NCI-H146 (cell line): ENCODE results near the gene ARHGEF28.

ENCODE experiments used
- DNase-seq: peaks from one replicate; lab custom pipeline; 2025; lab: John Stamatoyannopoulos, UW

ARHGEF28 gene

DNA sequence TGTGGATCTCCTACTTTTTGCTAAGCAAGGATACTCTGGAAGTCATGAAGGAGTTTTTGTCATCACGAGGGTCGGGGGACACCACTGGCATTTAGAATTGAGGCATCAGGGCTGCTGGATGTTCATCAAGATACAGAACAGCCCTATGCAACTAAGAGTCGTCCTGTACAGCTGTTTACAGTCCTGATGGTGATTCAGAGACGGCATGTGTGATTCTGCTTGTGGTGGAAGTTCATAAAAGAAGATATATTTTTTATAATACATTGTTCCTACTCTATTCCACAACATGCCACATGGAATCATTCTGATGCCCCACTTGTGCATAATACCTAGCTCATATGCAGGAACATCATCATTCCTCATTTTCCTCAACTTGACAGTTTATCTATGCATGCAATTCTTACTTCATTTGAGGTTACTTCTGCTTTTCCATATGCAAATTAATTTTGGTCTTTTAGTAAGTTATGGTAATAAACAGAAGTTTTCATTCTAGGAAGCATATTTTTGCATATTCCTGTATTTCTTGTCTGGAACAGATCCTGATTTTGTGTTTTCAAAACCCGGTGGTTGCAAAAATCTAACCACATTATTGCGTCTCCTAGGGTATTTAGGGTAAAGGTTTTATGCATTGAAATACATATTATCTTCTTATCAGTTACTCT lies 155.2 kb downstream of the ARHGEF28 start:
- no peak for DNase-seq

DNA sequence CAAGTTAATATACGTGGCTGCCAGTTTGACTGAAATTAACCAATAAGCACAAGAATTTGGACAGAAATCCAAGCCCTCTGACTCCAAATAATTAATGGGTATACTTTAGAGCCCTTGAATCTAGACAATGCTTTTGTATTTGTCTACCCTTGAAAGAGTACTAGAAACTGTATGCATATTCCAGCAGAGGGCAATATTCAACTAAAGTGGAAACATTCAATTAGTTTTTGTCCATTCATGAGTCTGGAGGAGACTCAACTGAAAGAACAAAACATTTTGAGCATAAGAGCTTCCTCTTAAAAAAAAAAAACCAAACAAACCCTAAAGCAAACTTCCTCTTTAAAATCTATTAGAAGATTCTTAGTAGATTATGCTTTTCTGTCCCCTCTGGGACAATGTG lies 157.8 kb downstream of the ARHGEF28 start:
- DNase-seq, result peak; percentile 26

DNA sequence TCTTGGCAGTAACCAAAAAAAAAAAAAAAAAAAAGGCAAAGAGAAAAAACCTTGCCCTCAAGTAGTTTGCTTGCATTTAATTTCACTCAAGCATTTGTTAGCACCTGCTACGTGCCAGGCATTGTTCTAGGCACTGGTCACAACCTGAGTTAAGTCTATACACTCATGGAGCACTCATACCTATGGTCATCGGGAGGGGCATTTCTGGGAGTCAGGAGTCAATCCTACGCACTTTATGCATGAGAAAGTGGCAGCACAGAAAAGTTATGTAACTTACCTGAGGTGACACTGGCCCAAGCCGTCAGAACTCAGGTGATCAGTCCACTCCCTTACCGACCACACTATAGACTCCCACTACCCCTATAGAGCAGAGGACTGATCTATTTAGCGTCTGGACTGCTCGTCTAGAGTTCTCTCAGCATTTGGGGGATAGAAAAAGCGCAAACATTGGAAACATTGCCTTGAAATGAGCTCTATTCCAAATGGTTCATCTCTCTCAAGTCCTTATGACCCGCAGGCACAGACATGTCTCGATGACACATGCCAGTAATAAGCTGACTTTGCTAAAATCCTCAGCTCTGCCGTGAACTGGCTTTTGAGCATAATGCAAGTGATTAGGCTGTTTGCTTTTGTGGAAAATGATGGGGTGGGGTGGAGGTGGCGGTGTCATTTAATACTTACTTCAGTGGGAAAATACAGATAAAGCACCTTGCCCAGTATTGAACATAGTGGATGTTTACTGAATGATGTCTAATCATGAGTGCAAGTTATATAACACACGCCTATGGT lies 160.2 kb downstream of the ARHGEF28 start:
- peak; percentile 87 for DNase-seq

DNA sequence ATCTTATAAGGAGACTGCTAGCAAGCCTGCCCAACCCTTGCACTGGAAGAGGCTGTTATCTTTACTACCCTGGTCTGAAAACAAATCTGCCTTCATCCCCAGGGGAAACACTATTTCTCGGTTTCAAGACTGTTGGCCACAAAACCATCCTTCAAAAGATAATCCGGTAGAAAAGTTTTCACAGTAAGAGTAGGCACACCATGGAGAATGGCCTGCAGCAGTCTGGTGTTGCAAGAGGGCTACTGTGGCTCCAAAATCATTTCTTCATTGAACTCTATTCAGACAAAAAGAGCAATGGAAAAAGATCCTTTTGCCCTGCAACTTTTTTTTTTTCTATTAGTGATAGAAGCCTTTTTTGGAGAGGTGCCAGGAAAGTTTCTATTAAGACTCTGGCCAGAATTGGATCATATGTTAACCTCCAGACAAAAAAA lies 163.9 kb downstream of the ARHGEF28 start:
- no peak for DNase-seq

DNA sequence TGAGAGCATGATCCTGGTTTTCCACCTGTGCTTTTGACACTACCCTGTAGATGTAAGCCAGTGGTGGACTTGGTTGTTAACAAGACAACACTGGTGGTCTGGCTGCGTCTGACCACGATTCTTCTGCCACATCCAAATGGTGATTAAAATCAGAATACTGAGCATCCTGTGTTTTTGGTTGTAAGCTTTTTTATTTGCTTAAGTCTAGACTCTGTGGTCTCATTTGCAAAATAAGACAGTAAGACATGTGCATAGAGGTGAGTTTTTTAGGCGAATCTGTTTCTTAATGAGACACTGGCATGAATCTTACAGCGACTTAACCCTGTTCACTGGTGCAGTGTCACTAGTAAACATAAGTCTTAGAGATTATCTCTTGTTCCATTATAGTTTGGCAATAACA lies 165.4 kb downstream of the ARHGEF28 start:
- no peak for DNase-seq

DNA sequence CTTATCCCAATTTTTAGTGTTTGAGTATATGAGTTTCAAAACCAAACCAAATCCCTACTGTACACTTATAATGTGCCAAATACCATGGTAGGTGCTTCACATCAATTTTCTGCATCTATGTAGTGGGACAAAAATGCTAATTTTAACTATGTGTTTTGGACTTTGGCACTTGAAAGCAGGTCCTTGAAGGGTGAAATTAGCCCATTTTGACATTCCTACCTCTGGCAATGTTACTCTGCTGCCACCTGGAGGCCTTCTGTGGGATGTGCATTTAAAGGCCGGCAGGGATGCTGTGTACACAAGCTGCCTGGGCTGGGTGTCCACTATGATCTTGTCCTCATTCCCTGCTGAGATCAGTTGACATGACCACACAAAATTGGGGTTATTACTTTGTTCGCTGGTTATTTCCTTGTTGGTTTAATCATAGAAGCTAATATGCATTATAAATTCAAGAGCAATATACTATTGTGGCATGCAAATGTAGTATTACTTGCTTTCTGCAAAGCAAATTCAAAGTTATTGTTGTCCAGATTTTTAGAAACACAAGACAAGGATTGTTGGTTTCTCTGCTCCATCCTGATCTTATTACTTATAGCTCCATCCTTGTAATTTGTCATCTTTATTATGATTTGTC lies 166.8 kb downstream of the ARHGEF28 start:
- peak; percentile 83 for DNase-seq

DNA sequence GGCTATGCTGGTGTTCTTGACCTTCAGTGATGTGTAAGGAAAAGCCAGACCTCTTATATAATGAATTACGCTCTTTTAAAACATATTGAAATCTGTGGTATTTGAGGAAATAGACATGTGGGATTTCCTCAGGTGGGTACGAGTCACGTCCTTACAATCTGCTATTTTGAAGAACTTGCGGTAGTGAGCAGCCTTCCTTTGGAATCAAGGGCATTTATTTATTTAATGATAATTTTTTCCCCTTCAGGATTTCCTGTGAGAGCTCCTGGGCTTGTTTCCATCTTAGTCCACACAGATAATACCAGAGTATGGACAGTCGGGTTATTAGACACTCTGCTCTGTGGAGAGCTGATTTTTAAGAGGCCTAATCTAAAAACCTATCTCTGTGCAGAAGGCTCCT lies 167.9 kb downstream of the ARHGEF28 start:
- no peak for DNase-seq

DNA sequence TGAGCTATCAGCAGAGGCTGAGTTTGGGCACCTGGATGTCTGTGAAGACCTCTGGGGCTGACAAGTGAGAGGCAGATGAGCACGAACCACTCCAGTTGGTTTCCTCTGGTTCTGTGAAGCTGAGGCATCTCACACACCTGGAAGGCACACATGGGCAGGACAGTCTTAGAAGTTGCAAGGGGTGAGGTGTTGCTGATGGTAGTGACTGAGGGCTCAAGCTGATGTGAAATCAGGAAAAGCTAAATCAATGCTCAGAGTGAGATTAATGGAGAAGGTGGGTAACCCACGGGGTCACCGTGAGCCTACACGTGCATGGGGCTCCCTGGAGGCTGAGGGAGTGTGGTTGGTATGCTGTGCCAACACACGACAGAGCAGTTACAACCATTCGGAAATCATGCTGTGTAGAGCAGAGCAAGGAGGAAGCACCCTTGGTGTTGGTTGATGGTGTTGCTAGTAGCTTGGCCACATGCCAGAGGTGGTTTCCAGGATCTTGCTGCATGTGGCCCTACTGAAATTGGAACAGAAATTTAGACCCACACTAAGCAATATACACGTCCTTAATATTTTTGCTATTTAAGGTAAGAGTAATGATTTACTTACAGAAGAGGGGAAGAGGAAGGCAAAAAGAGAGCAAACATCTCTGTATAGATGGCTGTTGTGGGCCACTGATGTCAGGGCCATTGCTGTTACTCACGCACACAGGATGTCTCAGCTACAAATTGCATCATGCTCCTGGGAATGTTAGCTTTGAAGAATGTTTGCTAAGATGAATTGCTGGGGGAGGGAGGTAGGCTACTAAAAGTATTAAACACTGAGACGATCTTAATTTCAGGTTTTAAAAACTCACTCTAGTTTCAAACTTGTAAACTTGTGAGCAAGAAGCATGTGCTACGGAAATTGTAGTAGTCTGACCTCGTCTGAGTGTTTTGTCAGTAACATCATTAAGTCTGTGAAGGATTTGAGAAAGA lies 170.5 kb downstream of the ARHGEF28 start:
- peak; percentile 11 for DNase-seq

DNA sequence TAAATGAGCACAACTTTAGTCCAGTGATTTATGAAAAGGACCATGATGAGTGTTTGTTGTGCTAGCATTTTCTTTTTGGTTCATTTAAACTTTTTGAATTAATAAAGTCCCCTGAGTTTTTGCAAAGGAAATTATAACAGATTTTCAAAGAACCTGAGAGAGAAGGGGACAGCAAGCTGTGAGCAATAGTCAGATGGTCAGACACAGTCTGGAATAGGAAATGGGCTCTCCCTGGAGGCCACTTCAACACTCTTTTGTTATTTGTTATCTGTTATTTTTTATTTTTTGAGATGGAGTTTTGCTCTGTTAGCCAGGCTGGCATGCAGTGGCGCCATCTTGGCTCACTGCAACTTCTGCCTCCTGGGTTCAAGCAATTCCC lies 171.1 kb downstream of the ARHGEF28 start:
- no peak for DNase-seq

DNA sequence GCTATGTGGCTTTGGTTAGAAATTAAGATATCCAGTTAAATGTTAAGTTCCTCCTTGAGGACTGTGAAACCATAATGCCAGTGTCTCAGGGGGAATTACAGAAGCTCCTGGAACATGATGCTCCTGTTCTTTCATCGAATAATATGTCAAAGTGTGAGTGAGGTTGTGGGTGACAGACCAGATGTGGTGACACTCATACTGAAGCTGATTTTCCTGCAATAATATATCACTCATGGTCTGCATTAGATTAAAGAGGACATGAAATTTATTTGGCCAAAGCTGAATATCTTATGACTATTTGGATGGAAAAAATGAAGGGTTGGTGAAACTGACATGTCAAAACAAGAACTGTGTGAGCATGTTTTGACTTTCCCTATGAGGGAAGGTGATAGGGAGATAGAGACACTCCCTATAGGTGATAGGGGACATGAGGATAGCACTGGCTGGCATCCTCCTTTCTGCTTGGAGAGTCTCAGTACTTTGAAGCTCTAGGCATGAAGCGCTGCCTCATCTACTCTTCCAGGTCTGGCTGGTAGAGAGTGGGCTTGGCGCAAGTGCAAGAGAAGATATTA lies 173.5 kb downstream of the ARHGEF28 start:
- no peak for DNase-seq

DNA sequence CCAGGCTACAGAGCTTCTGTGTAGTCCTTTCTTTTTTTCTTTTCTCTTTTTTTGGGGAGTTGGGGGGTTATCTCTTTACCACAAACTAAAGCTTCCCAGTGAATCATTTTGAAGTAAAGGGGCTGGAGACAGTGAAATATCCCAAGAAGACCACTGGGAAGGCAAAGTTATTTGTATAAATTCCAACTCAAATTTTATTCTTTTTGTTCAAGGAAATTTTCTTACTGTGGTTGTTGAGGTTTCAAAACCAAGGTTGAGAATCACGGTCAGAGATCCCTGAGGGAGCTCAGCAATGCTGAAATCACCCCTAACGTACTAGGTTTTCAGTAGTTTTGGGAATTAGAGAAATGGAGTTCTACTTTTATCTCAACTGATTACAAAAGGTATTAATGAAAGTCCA lies 175.7 kb downstream of the ARHGEF28 start:
- DNase-seq, result no peak

DNA sequence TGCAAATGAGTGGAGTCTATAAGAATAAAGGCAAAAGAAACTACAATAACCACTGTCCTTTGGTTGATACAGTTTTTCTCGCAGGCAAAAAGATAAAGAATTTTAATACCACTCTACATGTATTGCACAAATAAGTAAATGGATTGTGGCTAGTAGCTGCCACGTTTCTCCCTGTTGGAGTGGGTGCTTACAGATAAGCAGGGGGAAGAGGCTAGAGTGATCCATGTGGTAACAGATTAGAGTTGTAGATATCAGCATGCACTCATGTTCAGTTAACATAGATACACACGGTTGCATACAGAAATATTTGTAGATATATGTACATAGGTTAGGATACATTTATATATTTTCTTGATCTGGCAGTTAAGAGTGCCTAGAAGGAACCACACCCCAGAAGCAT lies 179.5 kb downstream of the ARHGEF28 start:
- DNase-seq, result no peak

DNA sequence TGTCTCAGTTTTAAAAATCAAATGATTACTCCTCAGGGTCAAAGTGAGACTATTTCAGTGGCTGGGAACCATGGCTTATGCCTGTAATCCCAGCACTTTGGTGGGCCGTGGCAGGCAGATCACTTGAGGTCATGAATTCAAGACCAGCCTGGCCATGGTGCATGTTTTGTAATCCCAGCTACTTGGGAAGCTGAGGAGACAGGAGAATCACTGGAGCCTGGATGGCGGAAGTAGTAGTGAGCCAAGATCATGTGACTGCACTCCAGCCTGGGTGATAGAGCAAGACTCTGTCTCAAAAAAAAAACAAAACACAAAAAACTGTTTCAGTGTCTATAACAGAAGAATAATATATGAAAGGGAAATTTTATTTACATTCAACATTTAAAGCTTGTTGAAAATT lies 182.9 kb downstream of the ARHGEF28 start:
- DNase-seq, result no peak

DNA sequence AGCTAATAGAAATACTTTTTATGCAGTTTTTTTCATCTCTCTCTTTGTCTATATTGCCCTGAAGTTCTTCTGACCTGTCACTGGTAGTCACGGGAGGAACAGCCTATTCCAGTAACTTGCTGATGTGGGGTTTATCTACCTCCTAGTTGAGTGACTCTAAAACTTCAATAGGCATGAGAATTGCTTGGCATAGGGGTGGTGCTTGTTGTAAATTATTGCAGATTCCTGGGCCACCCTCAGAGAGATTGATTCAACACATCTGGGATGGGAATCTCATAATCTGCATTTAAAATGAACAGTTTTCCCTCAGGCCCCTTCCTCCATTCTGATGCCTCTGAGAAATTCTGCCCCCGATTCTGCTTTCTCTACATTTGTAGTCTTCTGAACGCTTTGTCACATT lies 184.4 kb downstream of the ARHGEF28 start:
- no peak for DNase-seq

DNA sequence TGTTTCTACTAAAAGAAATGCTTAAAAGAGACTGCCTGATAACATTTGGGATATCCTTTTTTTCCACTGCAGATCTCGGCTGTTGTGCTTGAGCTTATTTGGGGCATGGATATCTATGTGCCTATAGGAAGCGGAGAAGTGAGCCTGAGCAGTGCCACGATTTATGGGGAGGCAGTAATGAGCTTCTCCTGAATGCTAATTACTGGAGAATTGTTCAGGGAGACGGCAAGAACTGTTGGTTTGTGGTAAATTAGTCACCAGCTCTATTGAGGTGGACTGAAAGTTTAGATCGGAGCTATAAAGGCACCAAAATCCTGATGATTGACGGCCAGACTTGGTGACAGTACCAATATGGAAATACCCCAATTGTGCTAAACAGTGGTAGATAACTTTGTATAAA lies 186.5 kb downstream of the ARHGEF28 start:
- no peak for DNase-seq

DNA sequence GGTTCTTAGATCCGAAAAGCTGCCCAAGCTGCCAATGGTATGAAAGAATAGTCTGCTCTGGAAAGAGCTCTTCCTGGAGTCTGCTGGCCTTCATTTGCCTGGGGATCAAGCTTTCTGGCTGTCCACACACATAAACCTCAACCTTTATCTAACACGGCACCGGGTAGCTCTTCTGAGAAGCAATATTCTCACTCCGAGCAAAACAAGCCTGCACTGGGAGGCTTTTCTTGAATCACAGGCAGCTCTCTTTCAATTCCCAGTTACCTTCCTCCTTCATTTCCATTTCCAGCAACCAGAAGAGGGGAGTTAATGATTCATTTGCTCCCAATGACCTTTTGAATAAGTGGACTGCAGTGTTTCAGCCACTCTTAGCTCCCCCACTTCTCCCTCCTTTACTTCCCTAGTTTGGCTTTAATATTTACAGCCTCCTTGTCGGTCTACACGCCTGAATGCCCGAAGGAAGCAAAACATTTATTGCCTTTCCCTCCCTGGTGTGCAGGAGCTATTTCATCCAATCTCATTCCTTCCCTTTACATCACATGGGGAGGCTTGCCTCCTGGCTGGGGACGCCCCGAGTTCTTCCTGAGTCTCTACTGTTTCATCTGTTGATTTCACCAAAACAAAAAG lies 187.1 kb downstream of the ARHGEF28 start:
- no peak for DNase-seq

DNA sequence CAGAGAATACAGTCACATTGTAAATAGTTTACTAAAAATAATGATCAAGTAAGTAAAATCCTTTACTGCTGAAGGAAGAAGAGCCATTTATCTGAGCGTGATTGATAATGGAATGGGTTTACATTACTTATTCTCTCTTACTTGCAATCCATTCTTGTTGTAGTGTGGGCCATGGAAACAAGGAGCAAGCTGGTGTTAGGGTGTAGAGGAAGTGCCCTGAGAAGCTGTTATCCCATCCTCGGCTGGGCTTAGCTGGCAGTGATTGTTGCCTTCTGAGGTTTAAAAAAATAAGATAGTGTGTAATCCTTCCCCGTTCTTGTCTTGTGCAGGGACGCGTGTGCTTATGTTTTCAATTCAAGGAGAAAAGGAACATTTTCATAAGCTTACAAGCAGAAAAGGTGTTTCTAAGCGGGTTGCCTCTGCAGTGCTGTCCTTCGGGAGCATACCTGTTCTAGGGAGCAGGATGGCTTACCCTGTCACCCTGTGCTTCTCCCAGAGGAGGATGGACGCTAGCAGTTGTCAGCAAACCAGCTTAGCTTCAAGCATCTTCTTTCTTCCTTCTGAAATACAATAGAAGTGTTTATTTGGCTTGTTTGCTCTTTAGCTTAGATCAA lies 188.3 kb downstream of the ARHGEF28 start:
- DNase-seq, result no peak

DNA sequence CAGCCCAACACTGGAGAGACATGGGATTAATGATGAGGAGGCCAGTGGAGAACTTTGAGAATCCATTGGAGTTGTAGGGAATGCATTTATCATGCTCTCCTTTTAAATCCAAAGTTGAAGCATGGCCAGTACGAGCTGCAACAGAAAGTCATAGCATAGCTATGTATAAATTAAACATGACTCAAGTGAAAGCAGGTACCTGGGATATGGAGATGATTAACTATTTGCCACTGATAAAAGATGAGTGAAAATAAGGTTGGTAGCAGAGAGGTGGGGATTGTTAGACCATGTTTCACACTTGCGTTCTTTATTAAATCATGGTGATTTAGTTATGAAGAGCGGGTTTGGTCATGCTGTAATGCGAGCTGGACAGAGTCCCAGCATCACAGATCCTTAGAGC lies 189.6 kb downstream of the ARHGEF28 start:
- no peak for DNase-seq

DNA sequence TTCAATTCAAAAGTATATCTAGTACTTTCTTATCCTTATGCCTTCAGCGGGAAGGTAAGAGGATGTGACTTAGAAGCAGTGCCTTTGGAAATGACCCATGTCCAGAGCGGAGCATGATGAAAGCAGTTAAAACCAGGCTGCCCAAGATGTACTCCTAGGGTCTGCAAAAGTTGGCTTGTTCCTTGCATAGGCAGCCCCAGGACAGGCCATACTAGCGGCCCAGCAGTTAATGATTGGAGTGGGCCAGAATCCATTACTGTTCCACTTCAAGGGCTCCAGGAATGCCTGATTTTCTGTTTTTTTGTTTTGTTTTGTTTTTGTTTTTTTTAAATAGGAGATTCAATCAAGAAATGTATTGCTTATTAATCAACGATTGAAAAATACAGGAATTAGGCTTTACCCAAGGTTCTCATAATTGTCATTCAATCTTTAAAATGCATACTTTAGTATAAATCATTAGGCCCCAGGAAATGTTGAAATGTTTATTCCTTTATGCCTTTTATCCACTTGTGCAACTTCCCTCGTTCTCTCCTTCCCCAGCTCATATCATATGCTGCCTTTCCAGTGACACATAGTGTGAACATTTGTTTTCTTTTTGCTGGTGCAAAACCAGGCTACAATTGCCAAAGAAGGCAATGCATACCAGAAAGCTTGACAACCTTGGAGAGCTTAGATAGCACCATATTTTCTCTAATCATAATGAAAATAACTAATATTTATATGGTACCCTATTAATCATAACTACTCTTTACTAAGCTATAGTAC lies 190.8 kb downstream of the ARHGEF28 start:
- no peak for DNase-seq

DNA sequence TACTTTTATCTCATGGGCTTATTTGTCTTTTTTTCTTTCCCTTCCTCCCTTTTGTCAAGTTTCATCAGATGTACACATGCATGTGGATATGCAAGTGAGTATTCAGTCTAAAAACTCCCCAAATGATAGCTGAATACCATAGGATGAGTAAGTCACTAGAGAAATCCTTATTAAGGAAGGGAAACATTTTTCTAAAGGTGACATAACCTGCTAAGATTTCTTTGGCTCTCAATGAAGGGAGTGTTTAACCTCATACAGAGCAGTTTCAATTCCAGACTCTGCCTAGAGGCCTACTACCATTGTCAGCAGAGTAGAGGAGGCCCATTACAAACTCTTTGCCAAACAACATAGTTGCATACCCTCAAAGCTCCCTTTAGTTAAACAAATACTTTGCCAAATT lies 192.4 kb downstream of the ARHGEF28 start:
- no peak for DNase-seq
